SIG-M5 (cell line): ENCODE results near the gene FGF22.
A peak's percentile ranks its signal among the peaks of the same experiment; 100 is the strongest.
"Not testable (repeated sequence)": the region's sequence is repeated elsewhere in the genome, so short reads cannot be mapped to it uniquely, and the experiment has no call there.

Experiments used
- DNase-seq: peaks from one replicate; lab custom pipeline; 2025; lab: John Stamatoyannopoulos, UW

The FGF22 gene

DNA sequence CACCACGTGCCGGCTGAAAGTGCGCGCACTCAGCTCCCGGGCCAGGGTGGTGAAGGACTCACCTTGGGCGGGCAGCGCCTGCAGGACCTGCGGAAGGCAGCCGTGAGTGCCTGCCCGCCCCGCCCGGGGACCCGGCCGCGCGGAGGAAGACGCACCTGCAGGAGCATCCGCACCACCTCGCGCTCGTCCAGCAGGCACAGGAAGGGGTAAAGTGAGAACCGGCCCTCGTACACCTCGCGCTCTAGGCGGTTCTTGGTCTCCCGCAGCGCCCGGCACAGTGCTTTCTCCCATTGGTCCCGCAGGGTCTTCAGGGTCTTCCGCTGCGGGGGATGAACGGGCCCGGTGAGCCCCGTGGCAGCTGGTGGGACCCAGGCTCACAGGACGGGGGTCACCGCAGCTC lies 17.0 kb upstream of the FGF22 start:
- no peak for DNase-seq

DNA sequence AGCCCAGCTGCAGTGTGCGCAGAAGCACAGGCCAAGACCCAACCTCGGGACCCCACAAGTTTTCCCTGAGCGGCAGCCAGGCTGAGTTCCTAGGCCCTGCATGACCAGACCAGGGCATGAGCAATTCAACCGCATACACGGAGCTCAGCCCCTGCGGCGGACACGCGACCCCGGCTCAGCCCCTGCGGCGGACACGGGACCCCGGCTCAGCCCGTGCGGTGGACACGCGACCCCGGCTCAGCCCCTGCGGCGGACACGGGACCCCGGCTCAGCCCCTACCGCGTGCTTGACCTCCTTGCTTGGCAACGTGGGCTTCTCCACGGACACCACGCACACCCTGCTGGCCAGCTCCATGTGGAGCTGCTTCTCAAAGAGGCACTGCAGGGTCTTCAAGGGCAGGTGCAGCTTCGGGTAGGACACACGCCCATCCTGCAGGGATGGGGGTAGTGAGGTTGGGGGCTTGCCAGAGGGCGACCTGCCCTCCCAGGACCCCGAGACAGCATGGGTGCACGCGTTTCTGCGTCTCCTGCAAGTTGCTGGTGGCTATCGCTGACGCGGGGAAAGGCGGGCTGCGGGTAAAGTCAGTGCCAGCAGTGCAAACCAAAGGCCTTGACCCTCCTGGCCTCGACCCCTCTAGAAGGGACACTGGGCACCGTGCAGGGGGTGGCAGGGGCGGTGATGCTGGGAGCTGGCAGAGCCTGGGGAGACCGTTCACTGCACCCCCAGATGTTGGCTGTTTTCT lies 16.3 kb upstream of the FGF22 start:
- DNase-seq: no peak

DNA sequence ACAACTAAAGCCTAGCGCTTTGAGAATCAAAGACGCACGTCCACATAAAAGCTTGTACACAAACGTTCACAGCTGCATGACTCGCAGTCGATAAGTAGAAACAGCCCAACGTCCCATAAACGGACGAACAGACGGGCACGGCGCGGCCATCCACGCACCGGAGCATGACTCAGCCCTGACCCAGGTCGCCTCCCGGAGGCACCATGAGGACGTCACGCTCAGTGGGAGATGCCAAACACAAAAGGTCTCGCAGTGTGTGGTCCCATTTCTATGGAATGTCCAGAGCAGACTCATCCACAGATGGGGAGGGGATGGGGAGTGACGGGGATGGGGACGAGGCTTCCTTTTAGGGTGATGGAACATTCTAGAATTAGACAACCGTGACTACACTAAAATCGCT lies 15.7 kb upstream of the FGF22 start:
- DNase-seq: no peak

DNA sequence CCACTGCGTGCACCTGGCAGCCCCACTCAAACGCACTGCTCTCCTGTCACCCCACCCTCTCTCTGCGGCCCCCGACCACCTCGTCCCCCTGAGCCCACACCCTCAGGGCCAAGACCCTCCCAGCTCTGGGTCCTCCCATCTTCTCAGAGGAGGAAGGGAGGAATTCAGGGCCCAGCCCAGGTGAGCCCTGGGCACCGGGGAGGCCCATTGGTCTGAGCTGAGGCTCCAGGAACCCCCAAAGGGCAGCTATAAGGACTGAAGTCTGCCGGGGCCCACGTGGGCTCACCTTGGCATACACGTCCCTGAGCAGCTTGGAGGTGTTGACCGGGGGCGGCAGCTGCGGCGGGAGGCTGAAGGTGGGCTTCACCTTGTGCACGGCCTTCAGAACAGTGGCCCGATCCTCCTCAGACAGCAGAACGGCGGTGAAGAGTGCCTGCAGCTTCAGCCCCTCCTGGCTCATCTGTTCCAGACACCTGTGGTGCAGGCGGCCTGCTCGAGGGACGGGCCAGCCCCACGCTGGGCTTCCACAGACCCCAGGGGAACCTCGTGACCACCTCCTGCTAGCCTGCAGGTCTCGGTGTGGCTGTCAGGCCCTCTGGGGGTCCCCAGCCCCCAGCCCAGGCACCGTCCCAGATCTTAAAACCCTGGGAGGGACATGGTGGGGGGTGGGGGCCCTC lies 15.1 kb upstream of the FGF22 start:
- DNase-seq: no peak

DNA sequence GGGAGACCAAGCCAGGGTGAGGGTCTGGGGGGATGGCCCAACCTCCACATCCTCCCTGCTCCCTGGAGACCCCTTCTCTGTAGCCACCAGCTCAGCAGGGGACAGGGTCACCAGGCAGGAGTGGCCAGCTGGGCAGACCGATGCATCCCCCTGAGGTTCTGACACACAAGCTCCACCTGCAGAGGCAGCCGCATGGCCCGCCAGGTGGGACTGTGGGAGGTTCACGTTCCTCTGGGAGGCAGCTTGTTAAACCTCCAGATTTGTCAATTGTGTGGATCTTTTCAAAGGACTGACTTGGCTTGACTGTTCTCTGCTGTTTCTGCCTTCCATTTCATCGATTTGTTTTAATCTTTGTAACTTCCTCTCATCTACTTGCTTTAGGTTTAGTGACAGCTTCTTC lies 14.4 kb upstream of the FGF22 start:
- no peak for DNase-seq

DNA sequence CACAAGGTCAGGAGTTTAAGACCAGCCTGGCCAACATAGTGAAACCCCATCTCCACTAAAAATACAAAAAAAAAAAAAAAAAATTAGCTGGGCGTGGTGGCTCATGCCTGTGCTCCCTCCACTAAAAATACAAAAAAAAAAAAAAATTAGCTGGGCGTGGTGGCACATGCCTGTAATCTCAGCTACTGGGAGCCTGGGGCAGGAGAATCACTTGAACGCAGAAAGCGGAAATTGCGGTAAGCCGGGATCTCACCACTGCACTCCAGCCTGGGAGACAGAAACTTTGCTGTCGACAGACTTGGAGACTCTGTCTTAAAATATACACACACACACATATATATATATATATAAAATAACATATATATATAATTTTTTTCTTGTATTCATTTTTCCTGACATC lies 13.1 kb upstream of the FGF22 start:
- DNase-seq: not testable (repeated sequence)

DNA sequence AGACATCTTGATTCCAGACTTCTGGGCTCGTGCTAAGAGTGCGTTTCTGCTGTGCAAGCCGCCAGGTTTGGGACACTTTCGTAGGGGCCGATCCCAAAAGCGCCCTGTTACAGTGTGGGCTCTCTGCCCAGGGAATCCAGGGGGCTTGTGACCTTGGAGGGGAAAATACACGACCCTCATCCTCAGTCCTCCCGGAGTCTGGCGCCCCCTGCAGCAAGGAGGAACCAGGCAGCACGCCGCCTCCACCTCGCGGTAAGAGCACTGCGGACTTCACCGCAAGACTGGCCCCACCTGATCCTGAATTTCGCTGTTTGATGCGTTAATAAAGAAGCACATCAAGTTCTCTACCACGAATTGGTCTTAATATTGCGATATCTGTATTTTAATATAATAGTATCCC lies 11.5 kb upstream of the FGF22 start:
- DNase-seq: no peak

DNA sequence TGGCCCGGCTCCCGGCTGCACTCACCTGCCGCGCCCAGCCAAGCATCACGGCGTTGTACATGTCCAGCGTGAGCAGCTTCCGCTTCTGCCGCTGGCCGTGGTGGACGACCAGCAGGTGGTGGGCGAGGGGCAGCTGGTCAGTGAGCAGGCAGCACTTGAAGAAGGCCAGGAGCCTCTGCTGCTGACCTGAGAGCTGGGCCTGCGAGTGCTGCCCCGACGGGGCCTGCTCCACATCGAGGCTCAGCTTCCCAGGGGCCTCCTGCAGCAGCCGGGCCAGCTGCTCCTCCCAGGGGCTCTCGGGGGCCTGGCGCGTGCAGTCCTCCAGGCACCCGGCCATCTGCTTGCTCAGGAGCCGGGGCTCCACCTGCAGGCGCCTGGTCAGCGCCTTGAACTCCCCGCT lies 10.2 kb upstream of the FGF22 start:
- not testable (repeated sequence) for DNase-seq

DNA sequence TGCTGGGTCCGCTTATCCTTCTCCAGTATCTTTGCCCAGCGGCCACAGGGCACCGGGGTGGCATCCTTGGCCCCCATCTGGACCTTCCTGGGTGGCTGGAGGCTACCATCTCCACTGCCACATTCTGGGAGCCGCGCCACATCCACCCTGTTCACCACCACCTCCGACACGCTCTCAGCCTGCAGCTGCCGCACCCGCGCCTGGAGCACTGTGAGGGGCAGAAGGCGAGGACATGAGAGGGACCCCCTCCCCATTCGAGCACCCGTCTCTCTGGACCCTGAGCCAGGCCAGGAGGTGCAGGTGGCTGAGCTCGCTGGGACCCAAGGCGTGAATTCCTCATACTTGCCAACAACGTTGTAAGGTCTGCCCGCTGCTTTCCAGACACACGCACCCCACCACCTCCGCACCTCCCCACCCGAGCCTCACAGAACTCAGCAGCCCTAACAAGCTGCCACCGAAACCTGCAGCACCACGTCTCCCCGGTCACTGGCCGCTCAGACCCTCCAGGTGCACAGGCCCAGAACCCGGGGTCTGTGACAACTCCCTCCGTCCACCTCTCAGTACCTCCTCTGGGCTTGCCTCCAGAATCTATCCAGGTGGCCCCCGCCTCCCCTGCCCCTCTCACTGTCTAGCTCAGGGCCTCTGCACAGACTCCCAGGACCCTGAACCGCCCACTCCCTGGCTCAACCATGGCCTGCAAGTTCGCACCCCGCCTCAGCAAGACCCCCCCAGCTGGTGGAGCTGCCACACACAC lies 9.5 kb upstream of the FGF22 start:
- no peak for DNase-seq

DNA sequence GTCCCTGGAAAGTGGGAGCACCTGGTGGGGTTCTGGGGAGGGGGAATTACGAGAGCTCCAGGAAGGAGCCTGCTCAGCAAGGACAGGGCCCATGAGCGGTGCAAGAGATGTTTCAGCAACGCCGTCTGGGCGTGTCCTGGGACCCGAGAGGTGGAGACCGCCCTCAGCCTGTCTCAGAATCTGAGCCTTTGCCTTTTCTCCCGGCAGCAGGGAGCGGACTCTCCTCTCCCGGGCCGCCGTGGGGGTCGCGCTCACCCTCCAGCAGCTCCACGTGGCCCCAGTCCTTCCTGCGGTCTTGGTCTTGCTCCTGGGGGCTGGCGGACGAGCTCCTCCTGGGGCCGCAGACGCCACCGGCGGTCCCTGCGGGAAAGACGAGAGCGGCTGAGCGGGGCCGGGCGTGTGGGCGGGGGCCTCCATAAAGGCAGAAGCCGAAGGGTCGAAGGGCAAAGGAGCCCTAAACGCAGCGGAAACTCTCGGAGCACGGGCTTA lies 7.1 kb upstream of the FGF22 start:
- DNase-seq: no peak

DNA sequence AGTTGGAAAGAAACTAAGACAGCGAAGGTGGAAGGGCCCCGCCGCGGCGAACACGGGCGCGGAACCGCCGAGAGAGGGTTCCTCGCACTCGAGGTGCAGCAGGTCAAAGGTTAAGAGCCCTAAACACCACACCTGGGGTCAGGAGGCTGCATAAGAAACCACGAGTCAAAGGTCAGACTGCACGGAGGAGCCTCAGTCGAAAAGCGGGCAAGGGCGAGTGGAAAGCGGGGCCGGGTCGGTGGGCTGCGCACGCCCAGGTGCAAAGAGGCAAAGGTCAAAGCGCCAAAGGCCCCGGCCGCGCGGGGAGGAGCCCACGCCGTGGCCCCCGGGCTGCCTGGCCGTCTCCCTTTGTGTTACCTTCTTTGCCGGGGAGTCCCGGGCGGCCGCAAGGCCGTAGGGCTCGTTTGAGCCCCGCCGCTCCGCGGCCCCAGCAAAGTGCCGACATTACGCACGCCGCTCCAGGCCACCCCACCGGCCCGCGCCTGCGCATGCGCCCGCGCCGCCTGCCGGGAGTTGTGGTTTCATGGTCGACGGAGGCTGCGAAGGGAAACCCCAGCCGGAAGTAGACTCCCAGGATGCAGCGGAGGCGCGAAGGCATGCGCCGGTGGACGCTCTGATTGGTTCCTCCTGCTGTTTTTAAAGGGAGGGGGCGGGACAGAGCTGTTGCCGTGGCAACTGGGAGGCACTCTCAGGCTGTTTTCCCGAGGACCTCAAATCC lies 6.5 kb upstream of the FGF22 start, which contains the start of gene POLRMT:
Gene POLRMT, minus strand, starts transcription at position 470 of the 718 bp plus-strand sequence. Its CDS starts 25 bp downstream, at position 445.
- peak; percentile 51 for DNase-seq

DNA sequence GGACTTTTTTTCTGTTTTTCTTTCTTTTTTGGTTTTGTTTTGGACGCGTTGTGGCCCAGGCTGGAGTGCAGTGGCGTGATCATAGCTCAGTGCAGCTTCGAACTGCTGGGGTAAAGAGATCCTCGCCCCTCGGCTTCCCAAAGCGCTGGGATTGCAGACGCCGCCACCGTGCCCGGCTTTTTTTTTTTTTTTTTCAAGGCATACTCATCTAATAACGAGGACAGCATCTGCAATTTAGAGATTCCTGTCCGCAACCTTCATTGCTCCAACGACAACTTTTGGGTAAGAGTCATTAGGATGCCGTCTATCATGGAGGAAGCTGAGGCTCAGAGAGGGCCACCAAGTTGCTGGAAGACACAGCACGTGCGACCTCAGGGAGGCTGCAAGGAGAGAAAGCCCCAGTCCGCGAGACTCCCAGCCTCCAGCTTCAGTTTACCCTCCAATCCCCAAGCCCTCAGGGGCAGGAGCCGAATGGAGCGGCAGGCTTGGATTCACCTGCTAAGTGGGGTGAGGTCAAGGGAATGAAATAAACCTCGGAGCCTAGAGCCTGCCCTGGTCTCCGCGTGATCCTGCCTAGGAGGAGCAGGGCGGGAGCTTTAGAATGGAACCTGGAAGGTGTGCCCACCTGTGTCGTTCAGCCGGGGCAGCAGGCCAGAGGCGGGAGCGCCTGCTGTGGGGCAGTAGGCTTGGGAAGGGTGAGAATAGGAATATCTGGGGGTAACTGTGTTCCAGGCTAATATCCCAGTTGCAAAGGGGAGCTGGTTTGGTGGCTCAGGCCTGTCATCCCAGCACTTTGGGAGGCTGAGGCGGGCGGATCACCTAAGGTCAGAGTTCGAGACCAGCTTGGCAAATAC lies 5.7 kb upstream of the FGF22 start:
- DNase-seq: no peak

DNA sequence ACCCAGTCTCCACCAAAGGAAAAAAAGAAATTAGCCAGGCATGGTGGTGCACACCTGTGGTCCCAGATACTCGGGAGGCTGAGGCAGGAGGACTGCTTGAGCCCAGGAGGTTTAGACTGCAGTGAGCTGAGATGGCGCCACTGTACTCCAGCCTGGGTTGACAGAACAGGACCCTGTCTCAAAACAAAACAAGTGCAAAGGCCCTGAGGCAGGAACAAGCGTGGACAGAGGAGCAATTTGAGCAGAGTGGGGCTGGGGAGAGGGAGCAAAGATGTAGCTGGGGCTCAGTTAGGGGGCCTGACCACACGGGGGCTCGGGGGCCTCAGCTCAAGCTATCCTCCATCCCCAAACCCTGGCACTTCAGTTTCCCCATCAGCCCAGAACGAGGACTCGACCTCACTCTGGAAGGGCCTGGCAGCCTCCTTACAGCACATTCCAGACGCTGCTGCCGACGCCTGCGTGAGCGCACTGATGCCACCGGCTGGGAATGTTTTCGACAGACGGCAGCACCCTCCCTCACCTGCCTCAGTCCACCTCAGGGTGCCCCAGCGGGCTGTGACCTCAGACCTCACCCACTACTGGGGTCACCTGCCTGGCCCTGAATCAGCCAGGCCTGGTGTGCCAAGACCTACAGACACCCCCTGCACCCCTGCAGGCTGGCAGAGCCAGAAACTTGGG lies 4.6 kb upstream of the FGF22 start:
- DNase-seq: no peak

DNA sequence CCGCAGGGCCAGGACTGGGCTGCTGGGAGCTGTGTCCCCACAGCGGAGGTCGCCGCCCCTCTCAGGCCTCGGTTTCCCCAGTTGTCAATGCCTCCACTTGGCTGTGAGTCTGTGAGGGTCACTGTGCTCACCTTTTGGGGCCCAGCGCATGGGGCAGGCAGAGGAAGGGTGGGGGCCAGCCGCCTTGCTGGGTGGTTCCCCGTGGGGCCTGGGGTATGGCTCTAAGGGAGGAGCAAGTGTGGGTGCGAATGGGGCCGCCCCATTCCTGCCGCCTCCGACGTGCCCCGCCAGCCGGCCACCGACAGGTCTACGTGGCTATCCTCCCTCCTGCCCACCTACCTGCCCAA lies 800 bp upstream of the FGF22 start:
- DNase-seq: no peak

DNA sequence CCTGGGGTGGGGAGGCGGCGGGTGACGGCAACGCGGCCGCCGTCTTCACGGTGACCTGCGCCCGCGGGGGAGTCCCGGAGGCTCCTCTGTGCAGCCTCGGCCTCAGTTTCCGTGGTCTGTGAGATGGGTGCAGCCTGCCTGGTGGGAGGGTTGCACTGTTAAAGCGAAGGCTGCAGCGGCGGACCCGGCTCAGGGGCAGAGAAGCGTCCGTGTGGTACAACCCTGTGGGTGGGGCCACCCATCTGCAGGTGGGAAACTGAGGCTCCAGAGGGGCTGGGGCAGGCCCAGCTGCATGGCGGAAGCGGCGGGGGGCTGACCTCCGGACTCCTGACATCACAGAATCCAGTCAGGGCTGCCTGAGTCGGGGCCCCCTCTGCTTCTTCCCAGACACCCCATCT lies 481 bp downstream of the FGF22 start:
- no peak for DNase-seq

DNA sequence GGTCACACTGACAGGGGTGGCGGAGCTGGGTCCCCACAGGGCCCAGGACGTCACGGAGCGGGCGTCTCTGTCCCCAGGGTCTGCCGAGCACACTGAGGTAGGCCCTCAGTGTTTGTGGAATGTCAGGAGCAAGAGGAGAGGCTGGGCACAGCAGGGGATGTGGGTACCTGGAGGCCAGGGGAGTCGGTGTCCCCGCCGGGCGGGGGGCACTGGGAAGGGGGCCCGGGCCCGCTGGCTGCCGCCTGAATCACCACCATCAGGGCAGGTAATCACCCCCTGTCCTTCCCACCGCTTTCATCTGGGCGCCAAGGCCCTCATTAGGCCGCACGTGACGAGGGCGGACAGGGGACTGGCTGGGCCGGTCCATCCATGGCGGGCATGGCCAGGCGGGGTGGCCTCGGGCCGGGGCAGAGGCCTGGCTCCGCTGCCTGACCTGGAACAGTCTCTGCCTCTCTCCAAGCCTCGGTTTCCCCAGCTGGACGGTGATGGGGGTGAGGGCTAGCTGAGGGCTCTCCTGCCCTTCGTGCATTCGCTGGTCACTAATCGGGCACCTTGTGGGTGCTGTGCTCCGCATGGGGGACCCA lies 1.0 kb downstream of the FGF22 start:
- DNase-seq: no peak

DNA sequence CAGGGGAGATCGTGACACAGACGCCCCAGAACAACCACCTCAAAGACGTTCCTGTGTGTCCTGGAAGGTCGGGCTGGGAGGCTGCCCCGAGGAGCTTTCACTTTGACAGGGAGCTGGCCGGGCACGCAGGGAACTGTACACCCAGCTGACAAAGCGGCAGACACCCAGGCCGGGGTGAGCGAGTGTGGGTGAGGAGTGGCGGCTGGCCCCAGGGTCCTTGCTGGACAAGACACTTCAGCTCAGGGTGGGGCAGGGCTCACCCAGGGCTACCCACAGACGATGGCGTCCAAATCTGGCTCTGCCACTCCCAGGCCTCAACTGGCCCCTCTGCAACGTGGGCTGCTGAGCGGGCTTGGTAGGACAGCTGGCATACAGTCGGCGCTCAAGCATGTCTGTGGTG lies 2.0 kb downstream of the FGF22 start:
- DNase-seq: no peak

DNA sequence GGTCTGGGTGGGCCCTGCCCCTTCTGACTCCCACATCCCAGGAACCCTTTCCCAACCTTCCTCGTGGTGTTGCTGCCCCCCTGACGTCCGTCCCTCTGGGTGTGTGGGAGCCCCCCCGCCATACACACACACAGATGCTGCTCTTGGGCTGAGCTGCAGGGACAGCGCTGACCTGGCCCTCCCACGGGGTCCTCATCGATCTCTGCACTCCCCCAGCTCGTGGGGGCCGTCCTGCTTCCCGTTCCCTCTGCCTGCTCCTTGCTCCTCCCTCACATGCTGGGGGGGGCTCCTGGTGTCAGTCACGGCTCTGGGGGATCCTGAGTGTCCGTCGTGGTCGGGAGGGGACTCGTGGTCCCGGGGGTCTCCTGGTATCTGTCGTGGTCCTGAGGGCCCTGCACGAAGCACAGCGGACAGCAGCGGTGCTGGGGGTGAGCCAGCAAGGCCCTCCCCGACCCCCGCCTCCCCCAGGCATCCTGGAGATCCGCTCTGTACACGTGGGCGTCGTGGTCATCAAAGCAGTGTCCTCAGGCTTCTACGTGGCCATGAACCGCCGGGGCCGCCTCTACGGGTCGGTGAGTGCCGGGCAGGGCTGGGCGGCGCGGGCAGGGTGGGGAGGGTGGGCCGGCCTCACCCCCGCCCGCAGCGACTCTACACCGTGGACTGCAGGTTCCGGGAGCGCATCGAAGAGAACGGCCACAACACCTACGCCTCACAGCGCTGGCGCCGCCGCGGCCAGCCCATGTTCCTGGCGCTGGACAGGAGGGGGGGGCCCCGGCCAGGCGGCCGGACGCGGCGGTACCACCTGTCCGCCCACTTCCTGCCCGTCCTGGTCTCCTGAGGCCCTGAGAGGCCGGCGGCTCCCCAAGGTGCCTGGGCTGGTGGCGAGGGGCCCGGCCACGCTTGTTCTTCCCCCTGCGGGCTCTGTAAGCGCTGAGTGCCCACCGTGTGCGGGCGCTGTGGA lies 3.4 kb downstream of the FGF22 start:
- DNase-seq: no peak

DNA sequence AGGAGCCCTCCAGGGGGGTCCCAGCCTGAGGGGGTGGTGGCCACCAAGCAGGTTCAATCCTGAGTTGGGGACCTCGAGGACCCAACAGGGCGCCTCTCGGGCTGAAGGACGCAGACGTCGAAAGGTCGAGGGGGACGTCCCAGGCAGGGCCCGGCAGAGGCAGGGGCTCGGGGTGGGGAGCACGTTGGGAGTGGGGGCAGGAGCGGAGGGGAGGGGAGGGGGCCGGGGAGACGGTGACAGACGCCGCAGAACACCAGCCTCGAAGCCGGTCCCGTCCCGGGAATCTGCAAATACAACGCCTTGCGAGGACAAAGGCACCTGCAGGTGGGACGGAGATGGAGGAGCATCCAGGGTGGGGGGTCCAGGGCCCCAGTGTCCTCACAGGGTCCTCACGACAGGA lies 4.1 kb downstream of the FGF22 start:
- no peak for DNase-seq
